Measurements from ENCODE around the gene SUPT20H.
A peak's percentile ranks its signal among the peaks of the same experiment; 100 is the strongest.

Gene SUPT20H

GRCh38 chr13:37058910-37059847, at the start of gene SUPT20H:
SUPT20H (minus strand) TSS chr13:37059688; CDS start chr13:37051490, 8,198 bp downstream.
- DNase-seq = peak; percentile 92 to 93

- DNase-seq = no peak
Measured at GRCh38 chr13:37109051-37109678, 49.7 kb upstream of the SUPT20H start.

GRCh38 chr13:37107868-37108267, 48.4 kb upstream of the SUPT20H start:
- no peak for DNase-seq

GRCh38 chr13:37107456-37107855, 48.0 kb upstream of the SUPT20H start:
- no peak for DNase-seq

- no peak for DNase-seq
Measured at GRCh38 chr13:37106642-37107041, 47.2 kb upstream of the SUPT20H start.

GRCh38 chr13:37105251-37105714, 45.8 kb upstream of the SUPT20H start, which contains the start of gene CSNK1A1L:
CSNK1A1L (minus strand) TSS chr13:37105664; CDS start chr13:37105256, 408 bp downstream.
- DNase-seq = no peak

- no peak for DNase-seq
Measured at GRCh38 chr13:37102896-37103295, 43.4 kb upstream of the SUPT20H start.

GRCh38 chr13:37101201-37101600, 41.7 kb upstream of the SUPT20H start:
- DNase-seq = no peak

- DNase-seq = no peak
Measured at GRCh38 chr13:37100731-37101130, 41.2 kb upstream of the SUPT20H start.

- DNase-seq = no peak
Measured at GRCh38 chr13:37097076-37097475, 37.6 kb upstream of the SUPT20H start.

GRCh38 chr13:37094840-37095239, 35.4 kb upstream of the SUPT20H start:
- DNase-seq = no peak

- no peak for DNase-seq
Measured at GRCh38 chr13:37094099-37094498, 34.6 kb upstream of the SUPT20H start.

- DNase-seq = no peak
Measured at GRCh38 chr13:37091835-37092234, 32.3 kb upstream of the SUPT20H start.

- no peak for DNase-seq
Measured at GRCh38 chr13:37090912-37091311, 31.4 kb upstream of the SUPT20H start.

GRCh38 chr13:37089495-37089894, 30.0 kb upstream of the SUPT20H start:
- DNase-seq = no peak

- no peak for DNase-seq
Measured at GRCh38 chr13:37087486-37087885, 28.0 kb upstream of the SUPT20H start.

GRCh38 chr13:37085606-37086005, 26.1 kb upstream of the SUPT20H start:
- DNase-seq = no peak

- DNase-seq = no peak
Measured at GRCh38 chr13:37076818-37077217, 17.3 kb upstream of the SUPT20H start.

GRCh38 chr13:37075164-37075563, 15.7 kb upstream of the SUPT20H start:
- no peak for DNase-seq

GRCh38 chr13:37074703-37075102, 15.2 kb upstream of the SUPT20H start:
- no peak for DNase-seq

GRCh38 chr13:37072024-37072423, 12.5 kb upstream of the SUPT20H start:
- no peak for DNase-seq

GRCh38 chr13:37070956-37071355, 11.5 kb upstream of the SUPT20H start:
- DNase-seq = no peak

- no peak for DNase-seq
Measured at GRCh38 chr13:37070145-37070695, 10.7 kb upstream of the SUPT20H start.

Data from activated CD4-positive, alpha-beta T cell treated with anti-CD3 and anti-CD28 coated beads for 4 hours (primary cell).